ENCODE results near the gene NEK3. TPM values are rescaled to one million over a fixed set of nuclear protein-coding genes. Genes with fewer than 3 reads are reported as not detected.

Gene NEK3, protein sequence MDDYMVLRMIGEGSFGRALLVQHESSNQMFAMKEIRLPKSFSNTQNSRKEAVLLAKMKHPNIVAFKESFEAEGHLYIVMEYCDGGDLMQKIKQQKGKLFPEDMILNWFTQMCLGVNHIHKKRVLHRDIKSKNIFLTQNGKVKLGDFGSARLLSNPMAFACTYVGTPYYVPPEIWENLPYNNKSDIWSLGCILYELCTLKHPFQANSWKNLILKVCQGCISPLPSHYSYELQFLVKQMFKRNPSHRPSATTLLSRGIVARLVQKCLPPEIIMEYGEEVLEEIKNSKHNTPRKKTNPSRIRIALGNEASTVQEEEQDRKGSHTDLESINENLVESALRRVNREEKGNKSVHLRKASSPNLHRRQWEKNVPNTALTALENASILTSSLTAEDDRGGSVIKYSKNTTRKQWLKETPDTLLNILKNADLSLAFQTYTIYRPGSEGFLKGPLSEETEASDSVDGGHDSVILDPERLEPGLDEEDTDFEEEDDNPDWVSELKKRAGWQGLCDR
- total RNA-seq (ENCODE audit: low replicate concordance) = 5.6 and 9.9 TPM in 2 replicates

DNA sequence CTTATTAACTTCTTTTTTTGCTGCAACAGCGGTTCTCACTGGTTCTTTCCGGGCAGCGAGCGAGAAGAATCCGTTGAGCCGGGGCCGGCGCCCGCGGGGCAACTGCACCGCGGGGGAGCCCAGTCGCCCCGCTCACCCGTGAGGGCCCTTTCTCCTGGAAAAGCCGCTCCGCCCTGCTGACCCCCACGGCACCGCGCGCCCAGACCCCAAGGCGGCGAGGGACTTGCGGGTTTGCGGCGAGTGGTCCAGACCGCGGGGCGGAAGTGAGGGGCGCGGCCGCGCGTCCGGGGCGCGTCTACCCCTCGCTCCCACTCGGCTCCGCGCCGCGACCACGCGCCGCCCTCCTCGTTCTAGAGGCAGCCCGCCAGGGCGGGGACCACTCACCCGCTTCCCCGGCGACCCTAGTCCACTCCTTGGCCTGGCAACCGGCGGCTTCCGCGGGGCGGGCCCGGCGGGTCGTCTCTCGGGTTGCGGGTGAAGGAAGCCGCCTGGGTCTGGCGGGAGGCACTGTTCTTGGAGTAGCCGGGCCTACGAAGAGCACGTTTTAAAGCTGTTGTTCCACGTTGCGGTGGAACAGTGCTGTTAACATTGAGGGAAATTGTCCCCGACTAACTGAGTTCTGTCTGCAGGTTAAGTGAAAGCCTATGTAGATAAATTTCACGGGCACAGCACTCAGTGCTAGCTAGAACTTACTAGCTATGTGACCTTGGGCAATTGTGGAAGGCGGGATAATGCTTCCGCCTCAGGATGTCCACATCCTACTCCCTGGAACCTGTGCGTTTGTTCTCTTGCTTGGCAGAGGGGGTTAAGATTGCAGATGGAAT lies at the start of gene NEK3:
NEK3 (minus strand) TSS at position 439 of the 824 bp plus-strand sequence. CDS start 3,406 bp downstream, outside the sequence.

DNA sequence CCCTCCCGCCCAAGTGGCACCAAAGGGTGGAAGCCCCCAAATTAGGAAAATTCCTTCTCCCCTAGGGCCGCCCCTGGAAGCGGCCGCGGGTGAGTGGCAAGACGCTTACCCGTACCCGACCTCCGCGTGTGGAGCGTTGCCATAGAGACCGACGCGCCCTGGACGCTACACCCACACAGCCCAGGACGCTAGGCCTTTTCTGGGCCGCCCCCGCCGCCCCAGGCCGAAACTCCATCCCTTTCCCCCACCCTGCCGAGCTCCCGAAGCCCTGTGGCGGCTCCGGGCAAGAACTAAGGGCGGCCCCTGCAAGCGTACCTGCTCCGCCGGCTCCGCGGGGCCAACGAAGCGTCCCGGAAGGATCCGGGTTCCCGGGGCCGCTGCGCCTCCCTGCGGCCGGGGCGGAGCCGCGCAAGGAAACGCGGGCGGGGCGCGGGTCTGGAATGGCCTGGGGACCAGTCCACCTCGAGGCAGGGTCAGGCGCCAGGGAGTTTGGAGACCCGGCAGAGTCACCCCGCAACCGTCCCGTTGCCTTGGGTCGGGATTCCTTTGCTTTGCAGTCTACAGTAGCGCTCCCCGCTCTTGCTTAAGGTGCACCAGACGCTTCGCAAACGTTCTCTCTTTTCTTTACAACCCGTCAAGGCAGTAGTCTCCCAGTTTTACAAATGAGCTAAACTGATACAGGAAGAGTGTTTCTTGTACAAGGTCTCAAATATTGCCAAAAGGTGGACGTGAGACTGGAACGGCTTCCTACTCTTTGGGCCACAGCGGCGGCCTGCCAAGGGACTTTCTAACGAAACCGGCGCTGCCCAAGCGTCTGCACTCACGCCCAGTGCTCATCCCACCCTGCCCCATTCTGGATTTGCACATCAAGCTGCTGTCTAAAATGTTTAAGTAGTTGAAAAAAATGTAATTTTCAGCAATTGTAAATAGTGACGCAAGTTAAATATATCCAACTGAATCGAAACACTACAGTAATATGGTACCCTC lies 30.4 kb downstream of the NEK3 start, which contains the start of gene NEK5:
NEK5 (minus strand) TSS at position 360 of the 987 bp plus-strand sequence. CDS start 1,591 bp downstream, outside the sequence.

Other genes with a start within 250 kb of the NEK3 start
- gene ATP7B, start 148.1 kb downstream of the NEK3 start, total RNA-seq (ENCODE audit: low replicate concordance) = 2.8 and 4.2 TPM in 2 replicates
- gene ALG11, start 147.2 kb downstream of the NEK3 start, total RNA-seq (ENCODE audit: low replicate concordance) = 7.6 and 19.2 TPM in 2 replicates
- 6.2 and 13.7 TPM in 2 replicates for gene UTP14C, start 134.9 kb downstream of the NEK3 start, total RNA-seq (ENCODE audit: low replicate concordance)
- 0.15 TPM in 1 of 2 replicates, not detected in the other for gene NEK5, start 30.5 kb downstream of the NEK3 start, total RNA-seq (ENCODE audit: low replicate concordance)
- gene THSD1, start 246.6 kb upstream of the NEK3 start, total RNA-seq (ENCODE audit: low replicate concordance) = 11.2 and 11.7 TPM in 2 replicates